ENCODE data around the gene SNX20. TPM values are rescaled to one million over a fixed set of nuclear protein-coding genes. Genes with fewer than 3 reads are reported as not detected.

Gene SNX20
- total RNA-seq, result not detected in 2 replicates

DNA sequence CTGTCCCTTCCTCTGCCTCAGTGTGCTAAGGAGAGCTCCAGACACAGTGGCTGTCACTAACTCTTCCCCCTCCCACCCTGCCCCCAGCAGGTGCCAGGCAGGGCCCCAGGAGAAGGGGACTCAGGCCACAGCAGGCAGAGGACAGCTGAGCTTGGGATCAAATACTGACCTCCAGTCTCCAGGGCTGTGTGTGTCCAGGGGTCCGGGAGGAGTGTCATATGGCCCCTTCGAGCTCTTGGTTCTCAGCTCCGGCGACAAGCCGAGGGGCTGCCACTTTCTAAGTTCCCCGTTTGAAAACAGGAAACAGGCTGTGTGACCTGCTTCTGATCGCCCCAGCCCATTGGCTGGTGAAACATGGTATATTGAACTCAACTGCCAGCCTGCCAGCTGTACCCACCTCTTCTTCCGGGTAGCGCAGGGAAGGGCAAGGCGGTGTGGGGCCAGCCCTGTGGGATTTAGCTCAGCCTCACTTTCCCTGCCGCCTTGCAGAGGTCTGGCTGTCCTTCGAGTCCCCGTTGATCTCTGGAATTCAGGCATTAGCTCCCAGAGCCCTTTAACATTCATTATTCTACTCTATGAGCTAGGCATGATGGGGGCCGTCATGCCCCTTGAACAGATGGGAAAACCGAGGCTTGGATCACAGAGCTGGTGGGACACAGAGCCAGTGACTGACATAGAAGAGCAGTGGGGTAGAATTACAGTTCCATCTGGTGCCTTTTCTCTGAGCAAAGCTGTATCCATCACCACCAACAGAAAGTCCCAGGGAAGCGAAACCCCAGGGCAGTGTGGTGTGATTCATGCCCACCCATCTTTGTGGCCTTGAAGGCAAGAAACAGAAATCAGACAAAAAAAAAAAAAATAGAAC is at the start of gene SNX20:
TSS of gene SNX20 (minus strand) at position 292 of the 865 bp plus-strand sequence. CDS start 3,786 bp downstream, outside the sequence.

DNA sequence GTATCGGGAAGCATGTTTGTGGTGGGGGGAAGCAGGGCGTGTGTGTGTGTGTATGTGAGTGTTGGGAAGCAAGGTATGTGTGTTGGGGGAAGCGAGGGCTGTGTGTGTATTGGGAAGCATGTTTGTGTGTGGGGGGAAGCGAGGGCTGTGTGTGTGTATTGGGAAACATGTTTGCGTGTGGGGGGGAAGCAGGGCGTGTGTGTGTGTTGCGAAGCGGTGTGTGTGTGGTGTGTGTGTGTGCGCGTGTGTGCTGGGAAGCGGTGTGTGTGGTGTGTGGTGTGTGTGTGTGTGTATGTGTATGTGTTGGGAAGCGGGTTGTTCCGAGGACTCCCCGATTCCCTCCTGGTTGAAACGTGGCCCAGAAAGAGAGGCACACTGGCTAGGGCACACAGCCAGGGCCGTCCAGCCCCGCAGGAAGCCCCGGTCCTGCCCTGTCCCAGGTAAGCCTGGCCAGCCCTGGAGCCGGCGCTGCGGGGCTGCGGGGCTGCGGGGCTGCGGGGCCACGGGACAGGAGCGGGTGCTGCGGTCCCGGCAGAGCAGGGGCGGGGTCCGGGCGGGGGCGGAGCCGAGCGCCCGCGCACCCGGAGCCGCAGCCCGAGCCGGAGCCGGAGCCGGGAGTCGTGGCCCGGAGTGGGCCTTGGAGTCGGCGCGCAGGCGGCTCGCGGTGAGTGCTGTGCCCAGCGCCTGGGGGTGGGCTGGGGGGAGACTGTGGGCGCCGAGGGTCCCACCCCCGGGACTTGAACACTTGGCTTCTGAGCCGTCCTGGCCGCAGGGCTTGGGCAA is 12.1 kb upstream of the SNX20 start, which contains the start of gene NOD2:
TSS of gene NOD2 (plus strand) at position 608 of the 783 bp plus-strand sequence. CDS start 5,890 bp downstream, outside the sequence.

Other genes starting within 250 kb of the SNX20 start
- 0.53 and 0.62 TPM in 2 replicates for gene NKD1, start 132.9 kb downstream of the SNX20 start, total RNA-seq
- gene NOD2, start 12.3 kb upstream of the SNX20 start, total RNA-seq, result under 0.01 and 0.06 TPM in 2 replicates
- 60.6 and 62.6 TPM in 2 replicates for gene CYLD, start 60.8 kb upstream of the SNX20 start, total RNA-seq

Measured in aortic smooth muscle cell (primary cell).